ENCODE measurements around the gene BMPR1A. TPM values are rescaled to one million over a fixed set of nuclear protein-coding genes. Genes with fewer than 3 reads are reported as not detected.

BMPR1A gene
- total and polyA plus RNA-seq, 9 of the 15 experiments (the other 6 are each of a cell fraction or from before 2014, with no cell fraction given): 1.6 to 17.5 (median 9.1) TPM

- TF ChIP-seq, protein P1, sequence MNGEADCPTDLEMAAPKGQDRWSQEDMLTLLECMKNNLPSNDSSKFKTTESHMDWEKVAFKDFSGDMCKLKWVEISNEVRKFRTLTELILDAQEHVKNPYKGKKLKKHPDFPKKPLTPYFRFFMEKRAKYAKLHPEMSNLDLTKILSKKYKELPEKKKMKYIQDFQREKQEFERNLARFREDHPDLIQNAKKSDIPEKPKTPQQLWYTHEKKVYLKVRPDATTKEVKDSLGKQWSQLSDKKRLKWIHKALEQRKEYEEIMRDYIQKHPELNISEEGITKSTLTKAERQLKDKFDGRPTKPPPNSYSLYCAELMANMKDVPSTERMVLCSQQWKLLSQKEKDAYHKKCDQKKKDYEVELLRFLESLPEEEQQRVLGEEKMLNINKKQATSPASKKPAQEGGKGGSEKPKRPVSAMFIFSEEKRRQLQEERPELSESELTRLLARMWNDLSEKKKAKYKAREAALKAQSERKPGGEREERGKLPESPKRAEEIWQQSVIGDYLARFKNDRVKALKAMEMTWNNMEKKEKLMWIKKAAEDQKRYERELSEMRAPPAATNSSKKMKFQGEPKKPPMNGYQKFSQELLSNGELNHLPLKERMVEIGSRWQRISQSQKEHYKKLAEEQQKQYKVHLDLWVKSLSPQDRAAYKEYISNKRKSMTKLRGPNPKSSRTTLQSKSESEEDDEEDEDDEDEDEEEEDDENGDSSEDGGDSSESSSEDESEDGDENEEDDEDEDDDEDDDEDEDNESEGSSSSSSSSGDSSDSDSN (IDR thresholded peaks at IDR 0.05; ENCODE audit: borderline replicate concordance in 1 of 2, low read depth in 2 of 2, low read length in 2 of 2): peak in 1 of 2 experiments; percentile 61; a peak in 1 of 4 replicates
- no peak for TF ChIP-seq CREBBP (IDR thresholded peaks at IDR 0.05; ENCODE audit: low read depth, low read length)
- TF ChIP-seq CBX2 (IDR thresholded peaks at IDR 0.05; ENCODE audit: insufficient read depth, low read length, poor library complexity, severe bottlenecking): no peak
- TF ChIP-seq CBFA2T3 (IDR thresholded peaks at IDR 0.05): no peak
Measured at GRCh38 chr10:86756511-86757112, at the start of gene BMPR1A (continued).

GRCh38 chr10:86706977-86707376 lies 49.4 kb upstream of the BMPR1A start:
- H3K9me3 ChIP-seq (replicated peaks; ENCODE audit: control insufficient read depth, insufficient read depth, low read depth, low read length): no peaks in the 10 kb centered on the region
- H3K9ac ChIP-seq (ENCODE audit: insufficient read depth in 1 of 2, low read depth in 2 of 2, low read length in 2 of 2): no peak overlapping the region
- H3K79me2 ChIP-seq (ENCODE audit: control insufficient read depth, insufficient read depth, low read length): no peaks in the 10 kb centered on the region
- no peak for ATAC-seq
- no peaks in the 10 kb centered on the region for H4K20me1 ChIP-seq (replicated peaks; ENCODE audit: control insufficient read depth, insufficient read depth, low read length)
- no peak overlapping the region for H2AFZ ChIP-seq (ENCODE audit: low read depth, low read length)
- in situ Hi-C loops (cut with MboI): loop anchor here (5.0 kb wide), 1 partner anchor 195 kb away; no protein-coding TSS in a partner anchor
- H3K4me3 ChIP-seq: no peak overlapping the region
- no peak overlapping the region for H3K4me2 ChIP-seq (ENCODE audit: insufficient read depth, low read length)
- ChIA-PET CTCF (ENCODE audit: low intra/inter-chr PET ratio) (no interaction called here), POLR2A (no interaction called here)
- H3K4me1 ChIP-seq (replicated peaks in 1 of 2; ENCODE audit: control insufficient read depth in 2 of 2, insufficient read depth in 2 of 2, low read length in 2 of 2): peaks cover 0 to 29% of the 10 kb centered on the region in 2 experiments; a peak in 4 of 5 replicates
- no peaks in the 10 kb centered on the region for H3K9me1 ChIP-seq (ENCODE audit: control insufficient read depth, insufficient read depth, low read length)
- H3K27me3 ChIP-seq (ENCODE audit: control insufficient read depth in 2 of 2, insufficient read depth in 2 of 2, low read length in 2 of 2): no peaks in the 10 kb centered on the region; a peak in 1 of 5 replicates
- DNase-seq (ENCODE audit: extremely low read depth in 1 of 4, low spot score in 3 of 4): no peak
- intact Hi-C loops (cut with micrococcal nuclease): no loop called here
- 0% methylated on average over 1 of the region's 1 CpG for WGBS (ENCODE audit: insufficient coverage, low coverage, missing lambda C conversion rate)
- FAIRE-seq: no peak
- no peak overlapping the region for H3K27ac ChIP-seq (ENCODE audit: extremely low read depth, low read depth, low read length)
- BruUV-seq (replicated peaks): no TSS peak
- no peaks in the 10 kb centered on the region for H3K36me3 ChIP-seq (ENCODE audit: control insufficient read depth, insufficient read depth, low read length)
- TF ChIP-seq, protein P2, sequence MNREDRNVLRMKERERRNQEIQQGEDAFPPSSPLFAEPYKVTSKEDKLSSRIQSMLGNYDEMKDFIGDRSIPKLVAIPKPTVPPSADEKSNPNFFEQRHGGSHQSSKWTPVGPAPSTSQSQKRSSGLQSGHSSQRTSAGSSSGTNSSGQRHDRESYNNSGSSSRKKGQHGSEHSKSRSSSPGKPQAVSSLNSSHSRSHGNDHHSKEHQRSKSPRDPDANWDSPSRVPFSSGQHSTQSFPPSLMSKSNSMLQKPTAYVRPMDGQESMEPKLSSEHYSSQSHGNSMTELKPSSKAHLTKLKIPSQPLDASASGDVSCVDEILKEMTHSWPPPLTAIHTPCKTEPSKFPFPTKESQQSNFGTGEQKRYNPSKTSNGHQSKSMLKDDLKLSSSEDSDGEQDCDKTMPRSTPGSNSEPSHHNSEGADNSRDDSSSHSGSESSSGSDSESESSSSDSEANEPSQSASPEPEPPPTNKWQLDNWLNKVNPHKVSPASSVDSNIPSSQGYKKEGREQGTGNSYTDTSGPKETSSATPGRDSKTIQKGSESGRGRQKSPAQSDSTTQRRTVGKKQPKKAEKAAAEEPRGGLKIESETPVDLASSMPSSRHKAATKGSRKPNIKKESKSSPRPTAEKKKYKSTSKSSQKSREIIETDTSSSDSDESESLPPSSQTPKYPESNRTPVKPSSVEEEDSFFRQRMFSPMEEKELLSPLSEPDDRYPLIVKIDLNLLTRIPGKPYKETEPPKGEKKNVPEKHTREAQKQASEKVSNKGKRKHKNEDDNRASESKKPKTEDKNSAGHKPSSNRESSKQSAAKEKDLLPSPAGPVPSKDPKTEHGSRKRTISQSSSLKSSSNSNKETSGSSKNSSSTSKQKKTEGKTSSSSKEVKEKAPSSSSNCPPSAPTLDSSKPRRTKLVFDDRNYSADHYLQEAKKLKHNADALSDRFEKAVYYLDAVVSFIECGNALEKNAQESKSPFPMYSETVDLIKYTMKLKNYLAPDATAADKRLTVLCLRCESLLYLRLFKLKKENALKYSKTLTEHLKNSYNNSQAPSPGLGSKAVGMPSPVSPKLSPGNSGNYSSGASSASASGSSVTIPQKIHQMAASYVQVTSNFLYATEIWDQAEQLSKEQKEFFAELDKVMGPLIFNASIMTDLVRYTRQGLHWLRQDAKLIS (CRISPR knock-in tag; IDR thresholded peaks at IDR 0.05): no peak
- no peak for TF ChIP-seq ZNF12 (CRISPR knock-in tag; IDR thresholded peaks at IDR 0.05)
- peak; percentile 36; the same call in 1 of the 2 replicates for TF ChIP-seq BCOR (IDR thresholded peaks at IDR 0.05)
- no peak for TF ChIP-seq ELF1 (tag; IDR thresholded peaks at IDR 0.05)
- no peak for TF ChIP-seq KLF10 (CRISPR knock-in tag; IDR thresholded peaks at IDR 0.05)
- peak; percentile 100 for TF ChIP-seq ZFP36 (IDR thresholded peaks at IDR 0.05; ENCODE audit: low read depth, low read length, partially characterized antibody)
- TF ChIP-seq POLR2B (IDR thresholded peaks at IDR 0.05; ENCODE audit: low read depth, partially characterized antibody): no peak
- no peak for TF ChIP-seq PCBP1 (IDR thresholded peaks at IDR 0.05; ENCODE audit: low read depth, low read length, poor library complexity, severe bottlenecking)
- TF ChIP-seq BRCA1 (IDR thresholded peaks at IDR 0.05): no peak
- TF ChIP-seq BRCA1 (CRISPR knock-in tag; IDR thresholded peaks at IDR 0.05): no peak
- TF ChIP-seq ZNF3 (CRISPR knock-in tag; IDR thresholded peaks at IDR 0.05): no peak

Measured in K562 (cell line).